GOT3 (cell line): ENCODE measurements around the gene GMCL2.
A peak's percentile ranks its signal among the peaks of the same experiment; 100 is the strongest.
"Not testable (repeated sequence)": the region's sequence is repeated elsewhere in the genome, so short reads cannot be mapped to it uniquely, and the experiment has no call there.

Experiments
- DNase-seq: peaks from one replicate; lab custom pipeline; 2025; ENCODE audit warnings: mixed read lengths; lab: John Stamatoyannopoulos, UW

GMCL2 gene

DNA sequence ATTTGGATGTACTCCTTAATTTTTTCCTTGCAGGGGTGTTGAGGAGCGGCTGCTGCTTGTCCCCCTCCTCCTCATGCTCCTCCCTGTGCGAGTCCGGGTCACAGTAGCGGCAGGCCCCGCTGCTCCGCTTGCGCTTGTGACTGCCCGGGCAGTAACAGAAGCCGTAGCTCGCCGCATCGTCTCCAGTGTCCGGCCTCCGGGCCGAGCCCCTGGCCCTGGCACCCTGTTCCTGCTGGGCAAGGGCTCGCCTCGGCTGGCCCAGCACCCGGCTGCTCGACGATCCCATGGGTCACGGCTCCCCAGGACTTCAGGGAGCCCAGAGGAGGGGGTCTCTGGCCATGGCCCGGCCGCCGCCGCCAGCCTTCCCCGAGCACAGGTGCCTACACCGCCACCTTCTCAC lies at the start of gene GMCL2:
Gene GMCL2, minus strand, starts transcription at position 358 of the 400 bp plus-strand sequence. Its CDS starts 72 bp downstream, at position 286.
- no peak for DNase-seq

DNA sequence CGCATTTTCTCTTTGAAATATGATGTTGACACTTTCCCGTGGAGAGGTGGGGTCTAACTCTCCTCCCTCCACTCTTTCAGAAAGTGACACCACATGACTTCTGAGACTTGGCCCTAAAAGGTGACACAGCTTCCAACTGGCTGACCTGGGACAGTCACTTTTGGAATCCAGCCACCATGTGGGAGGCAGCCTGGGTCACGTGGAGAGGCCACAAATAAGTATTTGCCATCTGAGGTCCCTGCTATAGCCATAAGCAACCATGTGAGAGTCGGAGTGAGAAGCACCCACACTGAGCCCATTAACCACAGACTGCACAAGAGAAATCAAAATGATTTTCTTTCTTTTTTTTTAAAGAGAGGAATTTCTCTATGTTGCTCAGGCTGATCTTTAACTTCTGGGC lies 49.5 kb upstream of the GMCL2 start:
- no peak for DNase-seq

DNA sequence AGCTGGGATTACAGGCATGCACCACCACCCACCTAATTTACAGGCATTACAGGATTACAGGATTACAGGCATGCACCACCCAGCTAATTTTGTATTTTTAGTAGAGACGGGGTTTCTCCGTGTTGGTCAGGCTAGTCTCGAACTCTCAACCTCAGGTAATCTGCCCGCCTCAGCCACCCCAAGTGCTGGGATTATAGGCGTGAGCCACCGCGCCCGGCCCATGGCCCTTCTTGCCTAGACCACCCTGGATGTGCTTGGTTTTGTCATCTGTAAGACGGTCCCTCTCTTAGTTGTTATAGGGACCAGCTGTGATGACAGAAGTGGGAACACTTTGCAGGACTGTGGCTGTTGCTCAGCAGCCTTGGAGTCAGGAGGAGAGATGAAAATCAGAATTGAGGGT lies 49.0 kb upstream of the GMCL2 start:
- no peak for DNase-seq

DNA sequence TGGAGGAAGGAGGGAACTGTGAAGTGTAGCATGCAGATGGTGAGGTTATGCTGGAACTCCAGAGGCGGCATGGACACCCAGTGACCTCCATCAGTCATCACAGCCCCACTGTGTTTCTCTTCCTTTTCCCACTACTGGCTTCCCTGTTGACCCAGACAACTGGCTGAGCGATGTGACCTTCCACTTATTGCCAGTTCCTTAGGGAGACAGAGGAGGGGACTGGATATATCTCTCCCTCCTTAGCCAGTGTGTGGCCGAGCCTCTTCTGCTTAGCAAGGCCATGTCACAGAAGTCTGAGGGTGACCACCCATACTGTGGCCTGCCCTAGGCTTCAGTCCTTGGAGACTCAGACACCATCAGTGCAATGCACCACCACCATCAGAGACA lies 48.4 kb upstream of the GMCL2 start:
- DNase-seq = no peak

DNA sequence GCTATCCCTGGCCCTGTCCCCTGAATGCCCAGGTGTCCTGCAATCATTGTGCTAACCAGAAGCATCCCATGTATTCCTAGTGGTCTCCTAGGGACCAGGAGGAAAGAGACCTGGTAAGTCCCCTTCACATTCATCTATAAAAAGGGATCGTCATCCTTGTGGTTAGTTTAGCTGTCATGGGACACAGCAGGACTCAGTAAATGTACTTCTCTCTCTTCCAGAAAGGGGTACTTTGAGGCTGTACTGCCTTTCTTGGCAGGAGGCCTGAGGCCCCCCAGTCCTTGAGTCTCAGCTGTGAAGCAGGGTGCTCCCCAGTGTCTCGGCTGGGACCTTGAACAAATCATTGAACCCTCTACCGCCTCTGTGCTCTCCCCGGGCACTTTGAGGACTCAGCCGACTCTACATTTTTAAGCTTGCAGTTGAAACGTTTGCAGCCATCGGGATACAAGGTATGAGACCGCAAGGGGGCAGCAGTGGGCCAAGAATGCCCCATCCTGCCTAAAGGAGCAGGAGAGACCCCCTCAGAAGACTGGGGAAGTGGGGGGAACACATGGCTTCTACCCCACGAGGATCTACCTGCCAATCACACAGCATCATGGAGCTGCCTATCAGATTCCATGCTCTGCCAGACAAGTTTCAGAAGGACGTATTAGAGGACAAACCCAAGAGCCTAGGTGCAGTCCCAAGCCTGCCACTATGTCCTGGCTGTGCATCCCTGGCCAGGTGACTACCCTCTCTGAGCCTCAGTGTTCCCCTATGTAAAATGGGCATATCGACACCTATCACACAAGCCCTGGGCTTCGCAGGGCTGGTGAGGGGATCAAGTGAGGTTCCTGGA lies 47.8 kb upstream of the GMCL2 start:
- peak; percentile 20 for DNase-seq

- DNase-seq = no peak
These were observed 47.1 kb upstream of the GMCL2 start for GRCh38 chr5:178234121-178234749.

- DNase-seq = no peak
These were observed 45.8 kb upstream of the GMCL2 start for GRCh38 chr5:178232920-178233429.

GRCh38 chr5:178232124-178232919 lies 45.2 kb upstream of the GMCL2 start, which contains the start of gene PHYKPL:
Gene PHYKPL, minus strand, starts transcription at chr5:178232802. Its CDS starts 252 bp downstream, at chr5:178232550.
- peak; percentile 64 for DNase-seq

GRCh38 chr5:178231539-178232123 lies 44.5 kb upstream of the GMCL2 start:
- no peak for DNase-seq

DNA sequence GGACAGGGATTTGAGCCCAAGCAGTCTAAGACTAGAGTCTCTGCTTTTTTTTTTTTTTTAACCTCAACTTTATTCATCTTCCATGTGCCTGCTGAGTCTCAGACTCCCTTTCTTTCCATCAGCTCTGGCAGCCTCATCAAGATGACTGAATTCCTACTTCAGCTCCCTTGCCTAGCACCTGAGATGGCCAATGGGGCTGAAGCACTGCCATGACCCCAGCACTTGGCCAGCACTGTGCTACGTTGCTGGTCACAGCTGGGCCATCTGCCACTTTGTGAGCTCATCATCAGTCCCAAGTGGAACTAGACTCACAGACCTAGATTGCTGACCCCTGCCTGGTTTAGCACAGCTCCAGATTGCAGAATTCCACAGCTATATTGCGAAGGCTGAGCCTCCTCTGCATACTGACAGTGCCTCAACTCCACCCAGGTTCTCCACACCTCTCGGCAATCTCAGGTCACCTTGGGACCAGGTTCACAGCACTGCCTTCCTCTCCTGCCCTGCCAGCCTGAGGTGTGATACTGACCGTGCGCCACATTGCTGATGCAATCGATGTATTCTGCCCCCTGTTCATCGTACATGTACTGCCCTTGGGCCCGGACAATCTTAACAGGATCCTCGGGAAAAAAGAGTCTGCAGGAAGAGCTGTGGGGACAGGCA lies 43.8 kb upstream of the GMCL2 start:
- no peak for DNase-seq

- DNase-seq = no peak
These were observed 42.7 kb upstream of the GMCL2 start for GRCh38 chr5:178229861-178230260.

DNA sequence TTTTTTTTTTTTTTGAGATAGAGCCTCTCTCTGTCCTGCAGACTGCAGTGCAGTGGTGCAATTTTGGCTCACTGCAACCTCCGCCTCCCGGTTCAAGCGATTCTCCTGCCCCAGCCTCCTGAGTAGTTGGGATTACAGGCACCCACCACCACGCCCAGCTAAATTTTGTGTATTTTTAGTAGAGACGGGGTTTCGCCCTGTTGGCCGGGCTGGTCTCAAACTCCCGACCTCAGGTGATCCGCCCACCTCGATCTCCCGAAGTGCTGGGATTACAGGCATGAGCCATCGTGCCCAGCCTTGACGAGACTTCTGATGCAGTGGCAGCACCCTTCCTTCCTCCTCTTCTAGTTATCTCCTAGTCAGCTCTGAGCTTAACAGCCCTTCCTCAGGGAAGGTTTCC lies 41.9 kb upstream of the GMCL2 start:
- not testable (repeated sequence) for DNase-seq

GRCh38 chr5:178228609-178229008 lies 41.4 kb upstream of the GMCL2 start:
- DNase-seq = no peak

GRCh38 chr5:178227929-178228328 lies 40.8 kb upstream of the GMCL2 start:
- no peak for DNase-seq

- DNase-seq = no peak
These were observed 40.0 kb upstream of the GMCL2 start for GRCh38 chr5:178227138-178227659.

DNA sequence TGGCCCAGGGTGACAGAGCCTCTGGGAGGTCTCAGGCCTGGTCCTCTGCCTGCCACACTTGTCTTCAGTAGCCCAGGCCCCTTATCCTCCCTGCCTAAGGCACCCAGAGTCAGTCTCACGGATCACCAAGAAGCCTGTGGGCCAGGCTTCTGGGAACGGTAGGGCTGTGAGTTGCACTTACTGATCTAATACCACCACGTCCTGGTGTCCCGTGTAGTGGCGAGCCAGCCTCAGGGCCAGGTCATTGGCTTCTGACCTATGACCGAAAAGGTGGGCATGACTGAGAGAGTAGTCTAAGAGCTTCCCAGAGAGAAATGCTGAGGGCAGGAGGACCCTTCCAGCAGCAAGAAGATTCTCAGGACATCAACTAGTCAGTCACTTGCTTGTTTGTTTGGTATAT lies 38.0 kb upstream of the GMCL2 start:
- DNase-seq = no peak

DNA sequence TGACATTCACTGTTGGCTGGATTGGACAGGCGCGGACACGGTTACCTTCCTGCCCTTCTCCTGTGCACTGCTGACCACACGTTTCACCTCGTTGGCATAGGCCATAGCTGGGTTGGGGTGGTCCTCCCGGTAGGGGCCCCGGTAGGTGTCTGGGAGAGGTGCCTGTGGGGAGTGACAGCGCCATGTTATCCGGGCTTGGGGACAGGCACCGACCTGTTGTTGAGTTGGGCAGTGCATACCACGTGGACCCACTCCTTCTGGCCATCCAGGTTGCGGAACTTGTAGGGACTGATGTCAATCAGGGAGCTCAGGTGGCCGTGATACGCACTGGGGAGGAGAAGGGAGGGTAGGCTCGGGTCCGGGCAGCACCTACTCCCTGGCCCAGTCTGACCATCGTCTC lies 37.2 kb upstream of the GMCL2 start:
- no peak for DNase-seq

GRCh38 chr5:178223828-178224335 lies 36.7 kb upstream of the GMCL2 start:
- DNase-seq = no peak

DNA sequence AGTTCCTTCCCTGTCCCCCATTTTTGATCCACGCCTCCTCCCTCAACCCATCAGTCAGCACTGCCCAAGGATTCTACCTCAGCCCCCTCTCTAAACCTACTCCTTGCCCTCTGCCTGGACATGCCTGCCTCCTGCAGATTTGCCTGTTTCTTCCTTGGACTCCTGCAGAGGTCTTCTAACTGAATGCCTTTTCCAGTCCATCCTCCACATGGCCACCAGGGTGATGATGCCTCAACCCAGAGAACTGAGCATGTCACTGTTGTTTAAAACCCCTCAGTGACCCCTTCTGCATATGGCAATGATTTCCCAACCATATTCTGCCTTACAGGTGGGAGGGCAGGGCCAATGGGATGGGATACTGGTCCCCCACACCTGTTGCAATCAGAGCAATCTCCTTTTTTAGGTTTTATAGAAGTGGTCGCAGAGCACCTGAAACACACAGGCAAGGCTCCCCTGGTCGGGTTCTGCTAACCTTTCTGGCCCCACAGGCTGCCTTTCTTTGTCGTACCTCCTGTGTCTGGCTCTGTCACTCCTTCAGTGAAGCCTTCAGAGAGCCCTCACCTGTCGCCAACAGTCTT lies 36.1 kb upstream of the GMCL2 start:
- no peak for DNase-seq

DNA sequence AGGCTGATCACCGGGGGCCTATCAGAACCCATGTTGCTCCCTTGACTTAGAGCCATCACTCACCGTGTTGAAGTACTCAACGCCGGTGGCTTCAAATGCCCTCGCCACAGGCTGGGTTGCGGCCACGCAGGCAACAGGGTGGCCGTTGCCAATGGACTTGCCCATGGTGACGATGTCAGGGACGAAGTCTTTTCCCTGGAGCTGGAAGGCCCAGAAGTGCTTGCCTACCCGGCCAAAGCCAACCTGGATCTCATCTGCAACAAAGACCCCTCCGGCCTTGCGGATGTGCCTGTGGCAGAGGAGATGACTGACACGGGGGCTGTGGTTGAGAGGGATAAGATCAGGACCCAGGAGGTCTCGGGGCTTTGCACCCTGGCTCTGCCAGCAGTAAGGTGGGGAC lies 35.1 kb upstream of the GMCL2 start:
- no peak for DNase-seq

DNA sequence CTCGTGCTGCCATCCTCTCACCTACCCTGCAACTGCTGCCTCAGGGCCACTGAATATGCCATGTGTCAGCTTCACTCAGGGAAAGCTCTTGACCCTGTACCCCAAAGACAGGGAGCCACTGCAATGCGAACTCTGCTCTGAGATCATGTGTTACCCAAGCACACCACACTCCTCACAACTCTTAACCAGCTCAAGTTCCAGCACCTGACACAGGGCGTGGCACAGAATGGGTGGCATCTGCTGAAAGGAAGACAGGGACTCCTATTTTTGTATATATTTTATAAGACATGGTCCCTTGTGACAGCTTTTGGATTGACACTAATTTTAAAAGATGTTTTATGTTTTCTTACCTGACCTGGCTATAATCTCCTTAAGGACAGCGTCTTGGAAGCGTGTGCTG lies 34.7 kb upstream of the GMCL2 start:
- no peak for DNase-seq
